Upper lobe of left lung (tissue), 6 donors: ENCODE results near the gene USP32. TPM values are rescaled to one million over a fixed set of nuclear protein-coding genes. Genes with fewer than 3 reads are reported as not detected.

Experiments used
- ATAC-seq, 2 donors: fragments of 200-7000 bp; cut with Tn5 transposase; one replicate each; pipeline ENCODE4 v1.9.1; 2022; ENCODE audit warnings: mild to moderate bottlenecking in 2 of 2, moderate library complexity in 2 of 2; ENCODE audit not compliant: low FRiP score in 2 of 2
- DNase-seq, 2 donors: peaks; one replicate each; pipeline ENCODE4 v3.0.0-alpha.2; 2019 to 2020
- H3K27ac ChIP-seq, 4 donors: fragments of 200-600 bp; sonication (generic); one replicate each; pipeline ENCODE4 v1.5.1; 2016 to 2019
- H3K27me3 ChIP-seq, 4 donors: fragments of 200-600 bp; sonication (generic); one replicate each; pipeline ENCODE4 v1.5.1; 2017 to 2019
- H3K36me3 ChIP-seq, 4 donors: fragments of 200-600 bp; sonication (generic); one replicate each; pipeline ENCODE4 v1.5.1; 2016 to 2019
- H3K4me1 ChIP-seq, 4 donors: fragments of 200-600 bp; sonication (generic); one replicate each; pipeline ENCODE4 v1.5.1; 2018 to 2019
- H3K4me3 ChIP-seq, 4 donors: fragments of 200-600 bp; sonication (generic); one replicate each; pipeline ENCODE4 v1.5.1; 2017 to 2019; ENCODE audit warnings: mild to moderate bottlenecking in 2 of 4, moderate library complexity in 1 of 4
- H3K9me3 ChIP-seq, 4 donors: fragments of 200-600 bp; sonication (generic); one replicate each; pipeline ENCODE4 v1.5.1; 2018 to 2019
- CTCF ChIP-seq, 6 experiments: fragments of 450-650 bp in 4 of 6; fragments of 200-600 bp in 2 of 6; sonication (generic) in 2 of 6; IDR thresholded peaks; one replicate each; pipeline ENCODE4 v1.5.1; 2016 to 2019; ENCODE audit warnings: antibody characterized with exemption in 6 of 6
- EP300 ChIP-seq, 4 donors: sonication (generic); formaldehyde crosslinking; IDR thresholded peaks; one replicate each; pipeline ENCODE4 v1.5.1; 2017; ENCODE audit warnings: antibody characterized with exemption in 4 of 4, control low read depth in 2 of 4
- POLR2A ChIP-seq, 4 donors: fragments of 450-650 bp; IDR thresholded peaks; one replicate each; pipeline ENCODE4 v1.5.1; 2016 to 2017; ENCODE audit warnings: antibody characterized with exemption in 4 of 4, mild to moderate bottlenecking in 2 of 4
- POLR2AphosphoS5 ChIP-seq, 2 donors: sonication (generic); formaldehyde crosslinking; IDR thresholded peaks; one replicate each; pipeline ENCODE4 v1.5.1; 2017; ENCODE audit warnings: antibody characterized with exemption in 2 of 2
- WGBS, 2 donors: methylation state at CpG; one replicate each; pipeline ENCODE4 v1.1.5; 2017 to 2018; 5-methylcytosine and 5-hydroxymethylcytosine counted together
- total RNA-seq, 6 donors: library from RNA; depleted of rRNA in 4 of 6; stranded (reverse); fragments of >200 nt in 4 of 6; gene quantifications; one replicate each; pipeline versions ENCODE4 v1.1.0 to v1.2.1, GENCODE V29; 2016 to 2021
- donor health status: DM: no; HTN: no; CAD: no; lungs with moderate emphysema.
- donor health status: DM: no; HTN: yes; CAD: no; lungs with severe emphysema.

The USP32 gene
- total RNA-seq, 6 donors from 2014 or later: 69.5 to 115 (median 86.3) TPM

- 60 to 73% methylated on average over 13 of the region's 13 CpGs for WGBS, 2 donors
- Histone ChIP-seq H3K27me3 (no peaks in the 10 kb centered on the region), H3K4me3 (no peak overlapping the region), H3K36me3 (peaks cover 0 to 11% (median 0%) of the 10 kb centered on the region in 4 donors), H3K27ac (no peak overlapping the region), H3K9me3 (no peaks in the 10 kb centered on the region), H3K4me1 (peaks cover 0 to 21% (median 5%) of the 10 kb centered on the region in 4 donors)
- TF ChIP-seq POLR2AphosphoS5 (IDR thresholded peaks at IDR 0.05) (no peak), POLR2A (IDR thresholded peaks at IDR 0.05) (no peak), EP300 (IDR thresholded peaks at IDR 0.05) (no peak), CTCF (IDR thresholded peaks at IDR 0.05) (no peak)
- ATAC-seq (no peak), DNase-seq (peak in 1 of 2 donors; percentile 51)
Observed at GRCh38 chr17:60325730-60326524, 66.0 kb downstream of the USP32 start.

GRCh38 chr17:60323754-60324153 is 68.2 kb downstream of the USP32 start:
- WGBS, 2 donors: 100% methylated on average over 1 of the region's 1 CpG
- TF ChIP-seq EP300 (IDR thresholded peaks at IDR 0.05): no peak
- TF ChIP-seq CTCF (IDR thresholded peaks at IDR 0.05): no peak
- no peak for TF ChIP-seq POLR2AphosphoS5 (IDR thresholded peaks at IDR 0.05)
- TF ChIP-seq POLR2A (IDR thresholded peaks at IDR 0.05): no peak
- peaks cover 0 to 9% (median 0%) of the 10 kb centered on the region in 4 donors for H3K36me3 ChIP-seq
- no peaks in the 10 kb centered on the region for H3K27me3 ChIP-seq
- ATAC-seq (no peak), DNase-seq (no peak)
- no peaks in the 10 kb centered on the region for H3K9me3 ChIP-seq
- no peak overlapping the region for H3K27ac ChIP-seq
- peaks cover 0 to 23% (median 5%) of the 10 kb centered on the region in 4 donors for H3K4me1 ChIP-seq
- H3K4me3 ChIP-seq: no peak overlapping the region

- Histone ChIP-seq H3K4me3 (no peak overlapping the region), H3K9me3 (no peaks in the 10 kb centered on the region), H3K36me3 (no peaks in the 10 kb centered on the region), H3K4me1 (peaks cover 0 to 19% (median 4%) of the 10 kb centered on the region in 4 donors), H3K27me3 (no peaks in the 10 kb centered on the region), H3K27ac (no peak overlapping the region)
- 88 to 98% methylated on average over 2 of the region's 2 CpGs for WGBS, 2 donors
- no peak for ATAC-seq
- TF ChIP-seq CTCF (IDR thresholded peaks at IDR 0.05): no peak
- no peak for TF ChIP-seq POLR2A (IDR thresholded peaks at IDR 0.05)
- TF ChIP-seq POLR2AphosphoS5 (IDR thresholded peaks at IDR 0.05): no peak
- TF ChIP-seq EP300 (IDR thresholded peaks at IDR 0.05): no peak
- no peak for DNase-seq
Observed at GRCh38 chr17:60322056-60322387, 69.9 kb downstream of the USP32 start.

- Histone ChIP-seq H3K4me3 (no peak overlapping the region), H3K36me3 (no peaks in the 10 kb centered on the region), H3K27me3 (no peaks in the 10 kb centered on the region), H3K27ac (no peak overlapping the region), H3K9me3 (no peaks in the 10 kb centered on the region), H3K4me1 (peaks cover 0 to 14% (median 0%) of the 10 kb centered on the region in 4 donors)
- ATAC-seq (no peak), DNase-seq (no peak)
- no peak for TF ChIP-seq CTCF (IDR thresholded peaks at IDR 0.05)
- no peak for TF ChIP-seq EP300 (IDR thresholded peaks at IDR 0.05)
- no peak for TF ChIP-seq POLR2AphosphoS5 (IDR thresholded peaks at IDR 0.05)
- TF ChIP-seq POLR2A (IDR thresholded peaks at IDR 0.05): no peak
- WGBS, 2 donors: 84 to 85% methylated on average over 4 of the region's 4 CpGs
Observed at GRCh38 chr17:60321336-60322055, 70.4 kb downstream of the USP32 start.
